ENCODE results near the gene PRND. TPM values are rescaled to one million over a fixed set of nuclear protein-coding genes. Genes with fewer than 3 reads are reported as not detected.
"Not testable (repeated sequence)": the region's sequence is repeated elsewhere in the genome, so short reads cannot be mapped to it uniquely, and the experiment has no call there.

Gene PRND
- total RNA-seq, 1 donor from 2014 or later, result 1.8 TPM

DNA sequence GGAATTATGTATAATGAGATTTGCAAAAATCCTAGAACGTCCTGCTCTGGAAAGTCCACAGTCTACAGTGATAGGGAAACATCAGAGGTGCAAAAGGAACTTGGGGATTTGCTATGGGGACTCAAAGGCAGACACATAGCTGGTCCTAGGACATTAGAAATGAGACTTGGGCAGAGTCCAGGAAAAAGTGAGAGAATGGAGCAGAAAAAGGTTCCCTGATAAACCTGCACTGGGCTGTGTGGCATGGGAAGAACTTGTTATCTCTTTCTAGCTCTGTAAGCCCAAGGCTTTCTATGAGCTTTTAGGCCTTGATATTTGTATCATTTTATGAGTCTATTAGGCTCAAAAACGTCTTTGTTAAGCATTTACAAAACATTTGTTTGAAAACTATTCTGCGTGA, 15.2 kb downstream of the PRND start:
- no peak for DNase-seq (ENCODE audit: low read depth, low spot score)

DNA sequence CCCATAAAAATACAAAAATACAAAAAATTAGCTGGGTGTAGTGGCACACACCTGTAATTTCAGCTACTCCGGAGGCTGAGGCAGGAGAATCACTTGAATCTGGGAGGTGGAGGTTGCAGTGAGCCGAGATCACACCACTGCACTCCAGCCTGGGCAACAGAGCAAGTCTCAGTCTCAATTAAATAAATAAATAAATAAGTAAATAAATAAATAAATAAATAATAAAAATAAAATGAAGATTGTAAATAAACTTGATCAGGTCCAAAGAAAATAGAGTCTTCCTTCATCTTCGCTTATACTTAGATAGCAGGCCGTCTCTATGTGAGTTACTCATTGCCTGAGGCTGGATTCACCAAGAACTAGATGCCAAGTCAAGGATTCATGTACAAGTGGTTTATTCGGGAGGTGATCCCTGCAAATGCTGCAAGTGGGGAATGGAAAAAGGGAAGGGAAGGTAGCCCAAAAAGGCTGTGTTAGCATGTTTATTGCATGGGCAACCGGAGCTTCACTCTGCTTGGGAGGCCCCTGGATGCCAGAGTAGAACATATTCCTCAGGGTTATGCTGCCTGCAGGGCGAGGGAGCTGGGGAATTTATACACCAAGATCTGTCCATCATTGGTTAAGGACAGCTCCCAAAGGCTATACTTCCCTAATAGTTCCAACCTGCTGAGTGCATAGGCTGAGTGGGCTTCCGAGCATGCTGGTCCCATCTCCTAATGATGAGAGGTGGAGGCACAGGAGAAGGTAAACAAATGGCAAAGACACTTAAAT, 16.3 kb downstream of the PRND start:
- DNase-seq (ENCODE audit: low read depth, low spot score), result no peak

DNA sequence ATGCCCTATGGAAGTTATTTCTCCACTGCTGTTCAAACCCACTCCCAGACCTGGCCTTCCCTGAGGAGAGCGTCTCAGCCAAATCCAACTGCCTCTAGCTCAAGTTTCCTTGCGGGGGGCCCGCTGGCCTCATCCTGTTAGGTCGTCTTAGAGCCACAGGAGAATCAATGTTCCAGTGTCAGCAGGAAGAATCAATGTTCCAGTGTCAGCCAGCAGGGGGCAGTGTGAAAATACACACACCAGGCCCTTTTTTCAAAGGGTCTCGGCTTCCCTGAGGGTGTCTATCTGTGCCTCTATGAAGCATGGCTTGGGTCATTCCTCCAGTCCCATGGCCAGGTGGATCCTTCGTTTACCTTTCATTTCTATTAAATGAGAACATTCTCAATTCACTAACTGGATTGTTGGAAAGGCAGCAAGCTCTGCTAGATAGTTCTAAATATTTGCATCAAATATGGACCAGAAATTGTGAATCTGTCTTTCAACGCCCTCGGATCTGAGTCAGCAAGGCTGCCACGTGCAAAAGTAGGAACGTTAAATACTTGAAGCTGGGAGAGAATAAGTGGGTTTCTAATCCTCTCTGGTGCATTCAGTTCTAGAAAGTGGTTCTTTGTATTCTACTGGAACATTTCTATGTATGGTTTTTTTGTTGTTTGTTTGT, 19.2 kb downstream of the PRND start:
- DNase-seq (ENCODE audit: low read depth, low spot score), result no peak

DNA sequence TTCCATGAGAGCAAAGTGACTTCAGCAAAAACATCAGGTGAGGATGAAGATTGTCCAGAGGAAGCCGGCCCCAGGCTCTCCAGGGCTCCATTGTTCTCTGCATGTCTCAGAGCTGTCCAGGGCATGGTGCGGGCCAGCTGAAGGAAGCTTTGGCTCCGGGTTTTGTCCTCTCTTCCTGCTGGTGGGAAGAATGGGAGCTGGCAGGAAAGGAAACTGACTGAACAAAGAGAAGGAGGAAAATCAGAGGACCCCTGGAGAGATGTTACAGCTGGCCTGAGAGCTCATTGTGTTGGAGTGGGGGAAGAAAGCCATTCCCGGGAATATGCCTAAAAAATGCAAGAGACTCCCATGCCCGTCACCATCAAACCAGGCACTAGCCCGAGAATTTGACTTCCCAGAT, 27.1 kb downstream of the PRND start:
- no peak for DNase-seq (ENCODE audit: low read depth, low spot score)

GRCh38 chr20:4749326-4749725, 27.6 kb downstream of the PRND start:
- no peak for DNase-seq (ENCODE audit: low read depth, low spot score)

DNA sequence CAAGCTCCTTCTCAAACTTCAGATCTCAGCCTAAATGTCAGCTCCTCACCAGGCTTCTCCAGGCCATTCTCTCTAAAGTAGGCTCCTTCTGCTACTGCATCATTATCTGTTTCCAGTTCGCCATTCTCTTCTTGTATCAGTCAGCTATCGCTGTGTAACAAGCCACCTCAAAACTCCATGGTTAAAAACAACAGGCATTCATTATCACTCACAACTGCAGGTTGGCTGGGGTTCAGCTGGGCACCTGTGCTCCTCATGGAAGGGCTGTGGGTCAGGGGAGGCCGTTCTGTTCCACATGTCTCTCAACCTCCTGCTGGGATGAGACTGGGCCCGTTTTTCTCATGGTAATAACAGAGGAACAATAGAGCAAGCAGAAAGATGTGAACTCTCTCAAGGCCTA, 28.7 kb downstream of the PRND start:
- no peak for DNase-seq (ENCODE audit: low read depth, low spot score)

- not testable (repeated sequence) for DNase-seq (ENCODE audit: low read depth, low spot score)
Measured at GRCh38 chr20:4759100-4759884, 37.6 kb downstream of the PRND start.

GRCh38 chr20:4763261-4763660, 41.6 kb downstream of the PRND start:
- DNase-seq (ENCODE audit: low read depth, low spot score), result no peak

- DNase-seq (ENCODE audit: low read depth, low spot score), result no peak
Measured at GRCh38 chr20:4763723-4764510, 42.2 kb downstream of the PRND start.

DNA sequence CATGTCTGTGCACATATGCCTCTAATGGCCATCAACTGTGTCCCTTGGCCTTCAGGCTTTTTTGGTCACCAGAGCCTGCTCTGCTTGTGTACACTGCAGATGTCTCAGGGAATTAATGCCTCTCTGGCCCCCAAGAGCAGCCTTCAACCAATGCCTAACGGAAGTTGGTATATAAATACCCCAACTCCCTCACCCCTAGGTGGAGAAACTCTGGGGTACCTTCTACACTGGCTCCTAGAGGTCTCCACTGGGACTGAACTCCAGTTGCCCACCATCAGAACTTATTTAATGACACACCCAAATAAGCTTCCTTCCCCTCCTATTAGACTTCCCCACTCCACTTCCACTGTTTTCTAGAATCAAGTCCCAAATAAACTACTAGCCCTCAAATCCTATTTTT, 43.1 kb downstream of the PRND start:
- no peak for DNase-seq (ENCODE audit: low read depth, low spot score)

DNA sequence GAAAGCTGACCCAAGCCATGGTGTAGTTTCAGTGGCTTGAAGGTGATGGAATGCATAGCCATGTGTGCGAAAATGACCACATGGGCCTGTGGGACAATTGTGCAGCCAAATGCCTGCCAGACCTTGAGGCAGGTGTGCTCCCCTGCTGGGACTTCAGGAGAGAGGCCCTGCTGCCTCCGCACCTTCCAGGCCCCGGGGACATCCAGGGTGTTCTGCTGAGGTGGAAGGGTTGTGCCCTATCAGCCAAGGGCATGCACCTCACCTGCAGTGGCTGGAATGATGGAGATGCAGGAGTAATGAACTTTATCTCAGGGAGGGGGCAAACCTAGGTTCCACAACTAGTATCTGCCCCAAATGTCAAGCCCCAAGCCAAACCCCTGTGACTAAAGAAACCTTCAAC, 44.0 kb downstream of the PRND start:
- no peak for DNase-seq (ENCODE audit: low read depth, low spot score)

GRCh38 chr20:4766631-4767030, 44.9 kb downstream of the PRND start:
- DNase-seq (ENCODE audit: low read depth, low spot score), result no peak

DNA sequence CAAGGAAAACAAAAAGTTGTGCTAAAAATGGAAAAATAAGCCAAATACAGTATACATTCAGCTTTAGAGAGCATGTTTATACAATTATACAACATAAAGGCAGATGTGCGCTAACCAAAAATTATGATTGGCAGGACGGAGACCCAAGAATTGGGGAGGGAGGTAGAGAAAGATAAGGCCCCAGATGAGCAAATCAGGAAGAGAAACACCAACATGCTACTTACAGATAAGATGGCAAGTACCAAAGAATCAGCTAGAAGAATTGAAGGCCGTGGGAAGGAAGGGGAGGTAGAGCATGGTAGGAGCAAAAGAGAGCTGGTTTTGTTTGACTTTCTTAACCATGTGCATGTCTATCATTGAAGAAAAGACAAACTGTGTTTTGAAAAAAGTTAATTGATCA, 45.4 kb downstream of the PRND start:
- DNase-seq (ENCODE audit: low read depth, low spot score), result no peak

DNA sequence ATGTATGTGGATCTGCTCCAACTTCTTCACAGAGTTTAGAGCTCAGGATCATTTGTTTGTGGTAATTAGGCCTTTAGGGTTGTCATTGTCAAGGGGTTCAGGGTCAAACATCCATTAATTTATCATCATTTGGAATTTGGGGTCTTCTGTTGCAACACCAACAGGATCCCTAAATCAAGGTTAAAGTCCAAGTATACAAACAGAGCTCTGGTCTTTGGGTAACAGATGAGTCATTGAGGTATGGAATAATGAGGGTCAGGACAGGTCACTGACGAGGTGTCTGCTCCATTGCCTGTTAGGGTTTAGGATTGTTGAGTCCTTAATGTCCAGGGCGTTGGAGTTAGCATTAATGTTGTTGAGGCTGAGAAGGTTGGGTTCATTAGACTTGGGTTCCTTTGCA, 47.6 kb downstream of the PRND start:
- DNase-seq (ENCODE audit: low read depth, low spot score), result no peak

DNA sequence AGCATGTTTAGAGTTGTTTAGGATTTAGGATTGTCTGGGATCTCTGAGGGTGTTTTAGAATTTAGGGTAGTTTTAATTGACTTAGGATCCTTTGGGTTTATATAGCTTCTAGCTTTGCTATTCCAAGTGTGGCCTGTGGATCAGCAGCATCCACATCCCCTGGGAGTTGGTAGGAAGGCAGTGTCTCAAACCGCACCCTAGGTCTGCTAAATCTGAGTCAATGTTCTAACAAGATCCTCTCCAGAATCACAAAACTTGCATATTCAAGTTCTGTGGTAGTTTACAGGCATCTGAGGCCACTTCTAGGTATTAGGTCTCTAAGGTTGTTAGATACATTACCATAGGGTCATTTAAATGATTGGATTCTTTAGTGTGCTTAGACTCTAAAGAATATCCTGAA, 48.3 kb downstream of the PRND start:
- DNase-seq (ENCODE audit: low read depth, low spot score), result no peak

DNA sequence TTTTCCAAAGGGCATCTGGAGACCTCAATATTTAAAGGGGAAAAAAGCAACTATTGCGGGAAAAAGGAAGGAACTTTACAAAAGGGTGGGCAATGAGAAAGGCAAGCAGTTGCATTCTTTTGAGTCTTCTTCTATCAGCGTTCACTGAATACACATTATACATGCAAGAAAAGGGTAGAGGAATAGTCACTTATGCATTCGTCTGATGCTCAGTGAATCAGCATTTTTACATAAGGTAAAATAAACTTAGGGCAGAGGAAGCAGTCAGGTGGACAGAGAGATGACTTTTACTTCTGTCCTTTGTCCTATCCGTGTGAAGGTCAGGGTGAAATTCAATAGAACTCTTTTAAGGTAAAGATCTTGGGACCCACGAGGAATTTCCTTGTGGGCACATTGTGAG, 49.3 kb downstream of the PRND start:
- DNase-seq (ENCODE audit: low read depth, low spot score), result no peak

DNA sequence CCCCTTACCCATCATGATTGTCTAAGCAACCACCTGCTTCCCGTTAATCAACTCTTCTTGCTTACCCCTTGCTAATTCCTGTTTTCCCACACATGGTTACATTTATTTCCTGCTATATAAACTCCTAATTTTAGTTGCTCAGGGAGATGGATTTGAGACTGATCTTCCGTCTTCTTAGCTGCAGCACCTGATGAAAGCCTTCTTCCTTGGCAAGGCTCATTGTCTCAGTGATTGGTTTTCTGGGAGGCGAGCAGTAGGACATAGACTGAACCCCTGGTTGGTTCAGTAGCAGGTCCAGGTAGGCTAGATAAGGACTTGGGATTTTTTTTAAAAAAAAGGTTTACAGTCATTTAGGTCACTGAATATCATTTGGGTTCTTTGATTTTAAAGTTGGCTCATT, 50.4 kb downstream of the PRND start:
- no peak for DNase-seq (ENCODE audit: low read depth, low spot score)

- not testable (repeated sequence) for DNase-seq (ENCODE audit: low read depth, low spot score)
Measured at GRCh38 chr20:4773014-4773413, 51.3 kb downstream of the PRND start.

DNA sequence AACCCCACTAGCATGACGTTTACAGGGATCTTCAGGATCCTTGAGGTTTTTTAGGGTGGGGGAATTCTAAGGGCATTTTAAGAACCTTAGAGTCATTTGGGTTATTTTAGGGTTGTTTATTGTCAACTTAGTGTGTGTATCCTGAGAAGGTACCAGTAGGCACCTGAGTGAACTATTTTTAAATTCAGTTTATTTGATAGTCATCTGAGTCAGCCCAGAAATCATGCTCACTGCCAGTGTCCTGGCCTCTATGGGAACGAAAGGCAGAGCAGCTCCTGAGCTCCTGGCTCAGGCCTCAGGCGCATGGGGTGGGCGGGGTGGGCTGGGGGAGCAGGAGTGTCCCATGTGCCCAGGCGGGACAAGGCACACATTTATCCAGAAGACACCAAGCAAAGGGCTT, 52.0 kb downstream of the PRND start:
- DNase-seq (ENCODE audit: low read depth, low spot score), result no peak

DNA sequence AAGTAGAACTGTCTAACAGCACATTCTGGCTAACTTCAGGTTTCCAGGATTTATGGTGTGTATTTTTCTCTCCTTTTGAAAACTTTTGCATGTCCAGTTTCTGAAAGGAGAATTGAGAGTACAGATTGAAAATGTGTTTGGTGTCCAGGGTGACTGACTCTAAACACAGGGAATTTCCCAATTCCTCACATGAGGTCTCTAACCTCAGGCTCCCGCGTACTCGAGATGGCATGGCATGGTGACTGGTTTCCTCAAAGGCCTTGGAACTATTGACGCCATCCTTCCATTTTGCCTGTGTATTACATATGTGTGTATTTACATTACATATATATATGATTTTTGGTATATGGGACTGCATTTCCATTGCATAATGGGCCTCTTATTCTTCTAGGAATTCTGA, 52.5 kb downstream of the PRND start:
- DNase-seq (ENCODE audit: low read depth, low spot score), result no peak

GRCh38 chr20:4775322-4776078, 53.8 kb downstream of the PRND start:
- no peak for DNase-seq (ENCODE audit: low read depth, low spot score)
